Endodermal cell (in vitro differentiated cells): ENCODE results near the gene THSD4. TPM values are rescaled to one million over a fixed set of nuclear protein-coding genes. Genes with fewer than 3 reads are reported as not detected.

Source experiments
- DNase-seq: peaks from one replicate; pipeline ENCODE4 v3.0.0-alpha.2; 2017
- H3K27ac ChIP-seq: 2 replicates; pipeline ENCODE4 v1.5.1; 2013; ENCODE audit warnings: mild to moderate bottlenecking, low read depth, low read length, moderate library complexity
- H3K27me3 ChIP-seq: 2 replicates; pipeline ENCODE4 v1.6.1; 2013; ENCODE audit warnings: mild to moderate bottlenecking, low read length, moderate library complexity; ENCODE audit not compliant: insufficient read depth, control insufficient read depth, poor library complexity, severe bottlenecking
- H3K36me3 ChIP-seq: 2 replicates; pipeline ENCODE4 v1.7.0; 2013; ENCODE audit warnings: mild to moderate bottlenecking, low read length, moderate library complexity; ENCODE audit not compliant: control insufficient read depth, insufficient read depth
- H3K4me1 ChIP-seq: one replicate; pipeline ENCODE4 v1.7.0; 2013; ENCODE audit warnings: low read length; ENCODE audit not compliant: control insufficient read depth, insufficient read depth
- H3K4me3 ChIP-seq: 2 replicates; pipeline ENCODE4 v1.5.1; 2013; ENCODE audit warnings: mild to moderate bottlenecking, low read length, moderate library complexity
- H3K9ac ChIP-seq: 2 replicates; pipeline ENCODE4 v1.6.1; 2013; ENCODE audit warnings: mild to moderate bottlenecking, low read length, moderate library complexity; ENCODE audit not compliant: poor library complexity, severe bottlenecking; ENCODE audit errors: extremely low read depth
- H3K9me3 ChIP-seq: 2 replicates; pipeline ENCODE4 v1.6.1; 2013; ENCODE audit warnings: mild to moderate bottlenecking, low read length, moderate library complexity; ENCODE audit not compliant: control insufficient read depth
- H3K27ac Mint-ChIP-seq: 2 replicates; pipeline ENCODE4 v1.8.0; 2020; ENCODE audit warnings: mixed read lengths
- H3K27me3 Mint-ChIP-seq: 2 replicates; pipeline ENCODE4 v1.8.0; 2021; ENCODE audit warnings: mild to moderate bottlenecking, mixed read lengths; ENCODE audit not compliant: insufficient read depth
- H3K36me3 Mint-ChIP-seq: 2 replicates; pipeline ENCODE4 v1.8.0; 2020; ENCODE audit warnings: low read depth, mixed read lengths
- H3K4me1 Mint-ChIP-seq: 2 replicates; pipeline ENCODE4 v1.8.0; 2020; ENCODE audit warnings: mixed read lengths
- H3K4me3 Mint-ChIP-seq: 2 replicates; pipeline ENCODE4 v1.8.0; 2020; ENCODE audit warnings: mild to moderate bottlenecking, moderate library complexity, mixed read lengths
- H3K9me3 Mint-ChIP-seq: 2 replicates; pipeline ENCODE4 v1.8.0; 2020; ENCODE audit warnings: mild to moderate bottlenecking, mixed read lengths
- CTCF ChIP-seq: fragments of 200-600 bp; sonication (generic); conservative IDR thresholded peaks from 2 replicates; pipeline ENCODE4 v1.5.0; 2021; ENCODE audit warnings: antibody characterized with exemption, mild to moderate bottlenecking
- WGBS, 2 experiments: methylation state at CpG; one replicate each; pipeline versions ENCODE4 v1.1.5 to v1.1.7; 2013; ENCODE audit warnings: missing lambda C conversion rate in 2 of 2, mixed read lengths in 1 of 2; ENCODE audit not compliant: insufficient coverage in 1 of 2, insufficient read length in 1 of 2; 5-methylcytosine and 5-hydroxymethylcytosine counted together
- total RNA-seq, 2 donors: library from RNA; stranded (reverse); fragmentation: NEBNext Ultra II Directional in 1 of 2; extraction: Animal tissue kit (Norgen Biotek cat#: 25700) in 1 of 2; gene quantifications; 2 replicates in 1 of 2; 3 replicates in 1 of 2; pipeline ENCODE4 v1.2.1, GENCODE V29; 2021

Gene THSD4
- total RNA-seq, 2 donors from 2014 or later, result 4.6 to 5.4 TPM

GRCh38 chr15:71647487-71647808 lies 532.2 kb downstream of the THSD4 start:
- peaks cover 29% of the 10 kb centered on the region for H3K4me1 Mint-ChIP-seq
- H3K27me3 Mint-ChIP-seq, result no peaks in the 10 kb centered on the region
- H3K9me3 ChIP-seq, result no peaks in the 10 kb centered on the region
- no peak overlapping the region for H3K9ac ChIP-seq
- TF ChIP-seq CTCF, result no peak
- peaks cover 16% of the 10 kb centered on the region for H3K4me1 ChIP-seq
- no peaks in the 10 kb centered on the region for H3K36me3 Mint-ChIP-seq
- no peak overlapping the region for H3K27ac ChIP-seq
- no peak overlapping the region for H3K4me3 ChIP-seq
- H3K36me3 ChIP-seq, result no peaks in the 10 kb centered on the region
- H3K9me3 Mint-ChIP-seq, result no peaks in the 10 kb centered on the region
- DNase-seq, result no peak
- H3K27me3 ChIP-seq, result no peaks in the 10 kb centered on the region
- no peak overlapping the region for H3K27ac Mint-ChIP-seq
- WGBS, 2 experiments, result 95 to 100% methylated on average over 4 of the region's 4 CpGs
- no peak overlapping the region for H3K4me3 Mint-ChIP-seq

GRCh38 chr15:71648095-71648494 lies 532.8 kb downstream of the THSD4 start:
- Histone ChIP-seq H3K36me3 (no peaks in the 10 kb centered on the region), H3K27ac (no peak overlapping the region), H3K4me3 (no peak overlapping the region), H3K27me3 (no peaks in the 10 kb centered on the region), H3K9me3 (no peaks in the 10 kb centered on the region), H3K4me1 (peaks cover 16% of the 10 kb centered on the region), H3K9ac (no peak overlapping the region)
- peaks cover 29% of the 10 kb centered on the region for H3K4me1 Mint-ChIP-seq
- WGBS, 2 experiments, result 67 to 80% methylated on average over 1 to 3 of the region's 3 CpGs
- H3K4me3 Mint-ChIP-seq, result no peak overlapping the region
- no peak for TF ChIP-seq CTCF
- H3K27me3 Mint-ChIP-seq, result no peaks in the 10 kb centered on the region
- no peak for DNase-seq
- H3K27ac Mint-ChIP-seq, result no peak overlapping the region
- no peaks in the 10 kb centered on the region for H3K36me3 Mint-ChIP-seq
- H3K9me3 Mint-ChIP-seq, result no peaks in the 10 kb centered on the region

DNA sequence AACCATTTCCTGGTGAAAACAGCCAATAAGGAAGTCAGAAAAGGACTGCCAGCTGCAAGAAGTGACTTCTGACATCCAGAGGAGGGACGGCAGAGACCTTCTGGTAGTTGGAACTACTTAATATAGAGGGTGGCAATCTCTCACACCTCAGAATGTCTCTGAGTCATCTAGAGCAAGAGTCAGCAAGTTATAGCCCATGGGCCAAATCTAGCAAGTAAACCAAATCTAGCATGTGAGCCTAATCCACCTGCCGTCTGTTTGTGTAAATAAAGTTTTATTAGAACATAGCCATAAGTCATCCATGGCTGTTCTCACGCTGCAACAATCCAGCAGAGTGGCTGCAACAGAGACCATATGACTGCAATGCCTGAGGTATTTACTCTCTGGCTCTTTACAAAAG lies 534.6 kb downstream of the THSD4 start:
- Histone ChIP-seq H3K27me3 (no peaks in the 10 kb centered on the region), H3K36me3 (no peaks in the 10 kb centered on the region), H3K9me3 (no peaks in the 10 kb centered on the region), H3K4me3 (no peak overlapping the region), H3K27ac (no peak overlapping the region), H3K9ac (no peak overlapping the region), H3K4me1 (peaks cover 17% of the 10 kb centered on the region)
- no peak for DNase-seq
- Mint-ChIP-seq H3K9me3 (no peaks in the 10 kb centered on the region), H3K4me3 (no peak overlapping the region), H3K27me3 (no peaks in the 10 kb centered on the region), H3K27ac (no peak overlapping the region), H3K36me3 (no peaks in the 10 kb centered on the region), H3K4me1 (peaks cover 38% of the 10 kb centered on the region)
- no peak for TF ChIP-seq CTCF
- WGBS, 2 experiments, result 94 to 100% methylated on average over 2 to 3 of the region's 3 CpGs
